Measurements from ENCODE around the gene ZXDC.

ZXDC gene

GRCh38 chr3:126523745-126524428 lies 48.2 kb upstream of the ZXDC start, which contains the start of gene CHST13:
Gene CHST13 (plus strand): TSS chr3:126524155. CDS start chr3:126524333, 178 bp downstream.
- DNase-seq (ENCODE audit: low read depth in 1 of 2, low spot score in 1 of 2) = peak in 1 of 2 experiments; percentile 39
- TF ChIP-seq REST (IDR thresholded peaks at IDR 0.05; ENCODE audit: insufficient replicate concordance, low read depth) (no peak), POLR2AphosphoS5 (IDR thresholded peaks at IDR 0.05; ENCODE audit: low read depth) (no peak), CTCF (IDR thresholded peaks at IDR 0.05; ENCODE audit: insufficient read depth, low read length) (no peak)
- no peaks in the 10 kb centered on the region for H3K27me3 ChIP-seq (ENCODE audit: insufficient read depth, poor library complexity, severe bottlenecking)
- H3K27ac ChIP-seq (replicated peaks) = no peak within 1 kb of the TSS
- peak within 1 kb of the TSS; percentile 25 for H3K4me3 ChIP-seq (replicated peaks; ENCODE audit: insufficient read depth, low read length)

- no peak overlapping the region for H3K4me3 ChIP-seq (replicated peaks; ENCODE audit: insufficient read depth, low read length)
- no peak overlapping the region for H3K27ac ChIP-seq (replicated peaks)
- H3K27me3 ChIP-seq (ENCODE audit: insufficient read depth, poor library complexity, severe bottlenecking) = no peaks in the 10 kb centered on the region
- TF ChIP-seq POLR2AphosphoS5 (IDR thresholded peaks at IDR 0.05; ENCODE audit: low read depth) = no peak
- no peak for TF ChIP-seq SPI1 (IDR thresholded peaks at IDR 0.05; ENCODE audit: borderline replicate concordance, low read depth)
- TF ChIP-seq CTCF (IDR thresholded peaks at IDR 0.05; ENCODE audit: insufficient read depth, low read length) = peak; percentile 73
- no peak for TF ChIP-seq GABPA (IDR thresholded peaks at IDR 0.05; ENCODE audit: low read depth)
- TF ChIP-seq REST (IDR thresholded peaks at IDR 0.05; ENCODE audit: insufficient replicate concordance, low read depth) = no peak
- DNase-seq (ENCODE audit: low read depth in 1 of 2, low spot score in 1 of 2) = peak in 1 of 2 experiments; percentile 37
Measured at GRCh38 chr3:126522363-126522788, 46.7 kb upstream of the ZXDC start.

- no peak overlapping the region for H3K4me3 ChIP-seq (replicated peaks; ENCODE audit: insufficient read depth, low read length)
- no peak overlapping the region for H3K27ac ChIP-seq (replicated peaks)
- no peaks in the 10 kb centered on the region for H3K27me3 ChIP-seq (ENCODE audit: insufficient read depth, poor library complexity, severe bottlenecking)
- no peak for DNase-seq (ENCODE audit: low read depth in 1 of 2, low spot score in 1 of 2)
- TF ChIP-seq SPI1 (IDR thresholded peaks at IDR 0.05; ENCODE audit: borderline replicate concordance, low read depth) (no peak), CTCF (IDR thresholded peaks at IDR 0.05; ENCODE audit: insufficient read depth, low read length) (no peak), POLR2AphosphoS5 (IDR thresholded peaks at IDR 0.05; ENCODE audit: low read depth) (no peak), GABPA (IDR thresholded peaks at IDR 0.05; ENCODE audit: low read depth) (no peak), REST (IDR thresholded peaks at IDR 0.05; ENCODE audit: insufficient replicate concordance, low read depth) (no peak)
Measured at GRCh38 chr3:126521122-126521891, 45.6 kb upstream of the ZXDC start.
